Caco-2 (cell line): ENCODE measurements around the gene XRCC4. TPM values are rescaled to one million over a fixed set of nuclear protein-coding genes. Genes with fewer than 3 reads are reported as not detected.

Experiments
- BruUV-seq: library from RNA; stranded (reverse); fragments of 400-500 nt; replicated peaks from 2 replicates; lab custom pipeline; 2021; lab: Mats Ljungman, UMichigan
- CTCF ChIA-PET: fragments of 300-600 bp; sonication (Branson Sonifier 250); formaldehyde crosslinking; loops from one replicate; lab custom pipeline; 2022; ENCODE audit warnings: antibody characterized with exemption; lab: Charles Lee
- POLR2A ChIA-PET: fragments of 300-600 bp; sonication (Branson Sonifier 250); formaldehyde crosslinking; loops from one replicate; lab custom pipeline; 2022; ENCODE audit warnings: antibody characterized with exemption; lab: Charles Lee
- DNase-seq, 2 experiments: peaks; one replicate each; pipeline versions ENCODE4 v3.0.0 to v3.0.0-alpha.2; 2020 to 2022
- H3K27me3 ChIP-seq: replicated peaks from 2 replicates; pipeline ENCODE4 v1.6.0; 2011; ENCODE audit warnings: low read length; ENCODE audit not compliant: control insufficient read depth, insufficient read depth
- H3K36me3 ChIP-seq: 2 replicates; pipeline ENCODE4 v1.5.1; 2011; ENCODE audit warnings: low read length; ENCODE audit not compliant: control insufficient read depth, insufficient read depth
- H3K4me1 ChIP-seq: fragments of 250-450 bp; sonication (Bioruptor Pico); 2 replicates; pipeline ENCODE4 v1.5.1; 2020; ENCODE audit warnings: mild to moderate bottlenecking
- H3K4me3 ChIP-seq: 2 replicates; pipeline ENCODE4 v1.5.1; 2011; ENCODE audit warnings: low read depth, mild to moderate bottlenecking, control low read depth, low read length
- H3K9me3 ChIP-seq: fragments of 250-450 bp; sonication (Bioruptor Pico); 2 replicates; pipeline ENCODE4 v1.5.1; 2020; ENCODE audit warnings: mild to moderate bottlenecking, moderate library complexity
- H3K27ac Mint-ChIP-seq: one replicate; pipeline ENCODE4 v1.8.0; 2022; ENCODE audit warnings: mixed read lengths; ENCODE audit not compliant: unreplicated experiment
- H3K27me3 Mint-ChIP-seq: one replicate; pipeline ENCODE4 v1.8.0; 2022; ENCODE audit warnings: mixed read lengths; ENCODE audit not compliant: insufficient read depth, unreplicated experiment
- H3K36me3 Mint-ChIP-seq: one replicate; pipeline ENCODE4 v1.8.0; 2022; ENCODE audit warnings: mild to moderate bottlenecking, mixed read lengths; ENCODE audit not compliant: insufficient read depth, unreplicated experiment
- H3K4me1 Mint-ChIP-seq: one replicate; pipeline ENCODE4 v1.8.0; 2022; ENCODE audit warnings: low read depth, mixed read lengths; ENCODE audit not compliant: unreplicated experiment
- H3K4me3 Mint-ChIP-seq: one replicate; pipeline ENCODE4 v1.8.0; 2022; ENCODE audit warnings: mild to moderate bottlenecking, moderate library complexity, mixed read lengths; ENCODE audit not compliant: unreplicated experiment
- H3K9me3 Mint-ChIP-seq: one replicate; pipeline ENCODE4 v1.8.0; 2022; ENCODE audit warnings: mixed read lengths; ENCODE audit not compliant: unreplicated experiment
- CTCF ChIP-seq, 2 experiments: fragments of 200-600 bp in 1 of 2; IDR thresholded peaks; 1 replicate in 1 of 2; 2 replicates in 1 of 2; pipeline versions ENCODE4 v1.5.1 to v1.8.0; 2011 to 2022; ENCODE audit warnings: antibody characterized with exemption in 1 of 2, control low read depth in 1 of 2, inconsistent platforms in 1 of 2, low read depth in 1 of 2, low read length in 1 of 2, mild to moderate bottlenecking in 1 of 2, moderate library complexity in 1 of 2; ENCODE audit not compliant: insufficient read depth in 1 of 2, severe bottlenecking in 1 of 2, unreplicated experiment in 1 of 2
- intact Hi-C: fragments of 100-400 bp; cut with micrococcal nuclease; formaldehyde crosslinking; loops from one replicate; pipeline ENCODE4 v1.10.0; 2022; ENCODE audit not compliant: unreplicated experiment
- total RNA-seq: library from RNA; stranded (reverse); gene quantifications from 2 replicates; pipeline ENCODE4 v1.2.3, GENCODE V29; 2022

Gene XRCC4
- total RNA-seq, 1 experiment from 2014 or later, result 13.0 TPM

- peaks cover 25% of the 10 kb centered on the region for H3K4me1 ChIP-seq
- Mint-ChIP-seq H3K9me3 (no peaks in the 10 kb centered on the region), H3K36me3 (no peaks in the 10 kb centered on the region), H3K4me3 (no peak overlapping the region), H3K27me3 (no peaks in the 10 kb centered on the region), H3K4me1 (peaks cover 8% of the 10 kb centered on the region), H3K27ac (no peak overlapping the region)
- no peaks in the 10 kb centered on the region for H3K9me3 ChIP-seq
- no peak overlapping the region for H3K4me3 ChIP-seq
- intact Hi-C loops, result no loop called here
- BruUV-seq, result no TSS peak
- CTCF ChIA-PET, result no interaction called here
- no peak for DNase-seq
- no peaks in the 10 kb centered on the region for H3K27me3 ChIP-seq
- no peak for TF ChIP-seq CTCF (IDR thresholded peaks at IDR 0.05; ENCODE audit: insufficient read depth in 1 of 2, low read depth in 1 of 2, low read length in 1 of 2, severe bottlenecking in 1 of 2, unreplicated experiment in 1 of 2)
- POLR2A ChIA-PET, result no interaction called here
- H3K36me3 ChIP-seq, result no peaks in the 10 kb centered on the region
These were observed 26.7 kb downstream of the XRCC4 start for GRCh38 chr5:83104021-83104420.

DNA sequence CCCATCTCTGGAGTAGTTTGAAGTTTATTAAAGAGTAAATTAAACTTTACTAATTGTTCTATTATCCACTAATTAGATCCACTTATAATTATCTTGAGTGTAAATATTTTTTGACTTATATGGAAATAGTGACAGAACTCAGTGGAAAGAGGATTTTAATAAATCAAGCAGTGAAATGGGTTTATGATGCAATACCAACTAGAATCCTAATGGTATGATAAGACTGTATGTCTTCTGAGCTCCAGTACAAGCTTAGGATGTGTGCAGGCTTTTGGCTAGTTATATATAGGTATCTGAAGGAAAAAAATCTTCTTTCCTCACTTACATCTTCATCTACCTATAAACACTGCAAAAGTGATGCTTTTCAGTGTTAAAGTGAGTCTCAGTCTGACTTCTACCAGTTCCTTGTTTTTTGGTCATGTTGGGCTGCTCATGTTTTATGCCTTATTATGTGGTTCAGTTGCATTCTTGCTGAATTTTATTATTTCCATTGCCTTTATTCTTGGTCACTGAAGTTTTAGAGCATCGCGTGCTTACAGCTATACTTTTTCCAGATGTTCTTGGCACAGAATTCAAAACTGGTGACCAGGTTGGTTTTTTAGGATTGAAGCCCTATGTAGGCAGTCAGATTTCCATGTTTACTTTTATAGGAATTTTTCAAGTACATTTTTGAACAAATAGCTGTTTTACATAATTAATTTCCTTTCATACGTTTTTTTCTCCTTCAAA lies 30.5 kb downstream of the XRCC4 start:
- no peak overlapping the region for H3K4me3 ChIP-seq
- H3K9me3 ChIP-seq, result no peaks in the 10 kb centered on the region
- POLR2A ChIA-PET, result no interaction called here
- Mint-ChIP-seq H3K4me3 (no peak overlapping the region), H3K4me1 (no peaks in the 10 kb centered on the region), H3K9me3 (no peaks in the 10 kb centered on the region), H3K27me3 (no peaks in the 10 kb centered on the region), H3K27ac (no peak overlapping the region), H3K36me3 (peaks cover 7% of the 10 kb centered on the region)
- no peak for DNase-seq
- CTCF ChIA-PET, result no interaction called here
- 0 out of 2 replicates have a peak, but pooled peaks cover 5% of the 10 kb centered on the region for H3K4me1 ChIP-seq
- no TSS peak for BruUV-seq
- intact Hi-C loops, result no loop called here
- TF ChIP-seq CTCF (IDR thresholded peaks at IDR 0.05; ENCODE audit: insufficient read depth in 1 of 2, low read depth in 1 of 2, low read length in 1 of 2, severe bottlenecking in 1 of 2, unreplicated experiment in 1 of 2), result no peak
- no peaks in the 10 kb centered on the region for H3K27me3 ChIP-seq
- no peaks in the 10 kb centered on the region for H3K36me3 ChIP-seq

DNA sequence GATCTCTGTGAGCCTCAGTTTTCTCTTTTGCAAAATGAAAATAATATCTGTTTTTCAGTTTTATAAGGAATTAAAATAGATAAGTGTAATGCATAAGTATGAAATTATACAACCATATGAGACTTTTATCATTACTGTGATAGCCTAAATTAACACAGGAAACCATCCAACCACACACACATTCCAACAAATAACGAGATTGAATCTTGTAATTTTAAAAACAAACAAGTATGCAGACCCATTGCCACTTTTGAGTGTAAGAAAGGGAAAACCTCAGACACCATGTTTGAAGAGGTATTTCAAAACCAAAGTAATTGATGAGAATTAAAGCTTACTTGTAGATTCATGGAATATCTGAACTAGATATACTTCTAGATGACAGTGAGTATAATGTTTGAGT lies 32.0 kb downstream of the XRCC4 start:
- Histone ChIP-seq H3K27me3 (no peaks in the 10 kb centered on the region), H3K4me1 (no peaks in the 10 kb centered on the region), H3K4me3 (no peak overlapping the region), H3K36me3 (no peaks in the 10 kb centered on the region), H3K9me3 (no peaks in the 10 kb centered on the region; the same call in 1 of the 2 replicates)
- H3K4me1 Mint-ChIP-seq, result no peaks in the 10 kb centered on the region
- H3K9me3 Mint-ChIP-seq, result no peaks in the 10 kb centered on the region
- intact Hi-C loops, result no loop called here
- ChIA-PET CTCF (no interaction called here), POLR2A (no interaction called here)
- no peak for DNase-seq
- H3K36me3 Mint-ChIP-seq, result peaks cover 17% of the 10 kb centered on the region
- TF ChIP-seq CTCF (IDR thresholded peaks at IDR 0.05; ENCODE audit: insufficient read depth in 1 of 2, low read depth in 1 of 2, low read length in 1 of 2, severe bottlenecking in 1 of 2, unreplicated experiment in 1 of 2), result no peak
- H3K27me3 Mint-ChIP-seq, result no peaks in the 10 kb centered on the region
- H3K27ac Mint-ChIP-seq, result no peak overlapping the region
- BruUV-seq, result no TSS peak
- H3K4me3 Mint-ChIP-seq, result no peak overlapping the region
